Large intestine (tissue), 3 donors: Measurements from ENCODE around the gene HEPACAM. TPM values are rescaled to one million over a fixed set of nuclear protein-coding genes. Genes with fewer than 3 reads are reported as not detected.

Source experiments
- DNase-seq, 2 donors: peaks; one replicate each; pipeline versions ENCODE4 v3.0.0 to v3.0.0-alpha.2; 2013
- H3K27ac ChIP-seq: one replicate; pipeline ENCODE4 v1.5.1; 2013; ENCODE audit warnings: low read length
- H3K27me3 ChIP-seq: 2 replicates; pipeline ENCODE4 v1.6.1; 2013; ENCODE audit warnings: low read length; ENCODE audit not compliant: control insufficient read depth, insufficient read depth
- H3K36me3 ChIP-seq: 2 replicates; pipeline ENCODE4 v1.6.1; 2013; ENCODE audit warnings: low read length; ENCODE audit not compliant: control insufficient read depth, insufficient read depth
- H3K4me1 ChIP-seq: one replicate; pipeline ENCODE4 v1.6.1; 2013; ENCODE audit warnings: low read length; ENCODE audit not compliant: control insufficient read depth, insufficient read depth
- H3K4me3 ChIP-seq: one replicate; pipeline ENCODE4 v1.5.1; 2013; ENCODE audit warnings: low read length
- H3K9me3 ChIP-seq: one replicate; pipeline ENCODE4 v1.6.1; 2013; ENCODE audit warnings: mild to moderate bottlenecking, low read depth, low read length, moderate library complexity; ENCODE audit not compliant: control insufficient read depth
- WGBS: methylation state at CpG from one replicate; pipeline ENCODE4 v1.1.5; 2013; ENCODE audit warnings: low lambda C conversion rate; ENCODE audit not compliant: insufficient coverage; 5-methylcytosine and 5-hydroxymethylcytosine counted together
- polyA plus RNA-seq: library from polyadenylated mRNA; unstranded; fragments of 120-200 nt; gene quantifications from one replicate; pipeline ENCODE4 v1.2.1, GENCODE V29; 2013

Gene HEPACAM
- polyA plus RNA-seq, 1 donor, result 0.04 TPM

- H3K4me1 ChIP-seq, result no peaks in the 10 kb centered on the region
- no peak overlapping the region for H3K27ac ChIP-seq
- no peaks in the 10 kb centered on the region for H3K36me3 ChIP-seq
- H3K27me3 ChIP-seq, result peaks cover 21% of the 10 kb centered on the region
- H3K4me3 ChIP-seq, result no peak overlapping the region
- no peak for DNase-seq
- WGBS, result 92% methylated on average over 4 of the region's 9 CpGs
- no peaks in the 10 kb centered on the region for H3K9me3 ChIP-seq
Observed at GRCh38 chr11:124892750-124893454, 42.9 kb downstream of the HEPACAM start.

GRCh38 chr11:124892146-124892545 lies 43.7 kb downstream of the HEPACAM start:
- no CpG with 5 or more reads among the region's 2 CpGs for WGBS
- DNase-seq, result no peak
- H3K9me3 ChIP-seq, result no peaks in the 10 kb centered on the region
- no peak overlapping the region for H3K4me3 ChIP-seq
- H3K27me3 ChIP-seq, result peaks cover 24% of the 10 kb centered on the region
- H3K36me3 ChIP-seq, result no peaks in the 10 kb centered on the region
- no peak overlapping the region for H3K27ac ChIP-seq
- no peaks in the 10 kb centered on the region for H3K4me1 ChIP-seq

- no peak for DNase-seq
- no peaks in the 10 kb centered on the region for H3K9me3 ChIP-seq
Observed at GRCh38 chr11:124891373-124891861, 44.4 kb downstream of the HEPACAM start.

GRCh38 chr11:124890683-124891372 lies 45.0 kb downstream of the HEPACAM start:
- WGBS, result no CpG with 5 or more reads among the region's 9 CpGs
- H3K27me3 ChIP-seq, result peaks cover 24% of the 10 kb centered on the region
- no peaks in the 10 kb centered on the region for H3K9me3 ChIP-seq
- H3K4me1 ChIP-seq, result no peaks in the 10 kb centered on the region
- H3K36me3 ChIP-seq, result no peaks in the 10 kb centered on the region
- no peak overlapping the region for H3K4me3 ChIP-seq
- DNase-seq, result no peak
- no peak overlapping the region for H3K27ac ChIP-seq

More at GRCh38 chr11:124891373-124891861, 44.4 kb downstream of the HEPACAM start:
- Histone ChIP-seq H3K4me1 (no peaks in the 10 kb centered on the region), H3K27me3 (peaks cover 24% of the 10 kb centered on the region), H3K36me3 (no peaks in the 10 kb centered on the region), H3K4me3 (no peak overlapping the region), H3K27ac (no peak overlapping the region)
- WGBS, result no CpG with 5 or more reads among the region's 12 CpGs

- Histone ChIP-seq H3K27ac (no peak overlapping the region), H3K4me1 (no peaks in the 10 kb centered on the region), H3K4me3 (no peak overlapping the region), H3K27me3 (peaks cover 24% of the 10 kb centered on the region), H3K36me3 (no peaks in the 10 kb centered on the region), H3K9me3 (no peaks in the 10 kb centered on the region)
- DNase-seq, result no peak
- 100% methylated on average over 1 of the region's 2 CpGs for WGBS
Observed at GRCh38 chr11:124890151-124890550, 45.7 kb downstream of the HEPACAM start.

GRCh38 chr11:124889191-124890091 lies 46.4 kb downstream of the HEPACAM start:
- Histone ChIP-seq H3K27me3 (peaks cover 26% of the 10 kb centered on the region), H3K4me3 (no peak overlapping the region), H3K9me3 (no peaks in the 10 kb centered on the region), H3K4me1 (no peaks in the 10 kb centered on the region), H3K27ac (no peak overlapping the region), H3K36me3 (no peaks in the 10 kb centered on the region)
- WGBS, result 100% methylated on average over 1 of the region's 2 CpGs
- DNase-seq, result no peak

- H3K36me3 ChIP-seq, result no peaks in the 10 kb centered on the region
- peaks cover 21% of the 10 kb centered on the region for H3K27me3 ChIP-seq
- H3K27ac ChIP-seq, result no peak overlapping the region
- WGBS, result no CpG with 5 or more reads among the region's 3 CpGs
- no peak overlapping the region for H3K4me3 ChIP-seq
- H3K9me3 ChIP-seq, result no peaks in the 10 kb centered on the region
- H3K4me1 ChIP-seq, result no peaks in the 10 kb centered on the region
- DNase-seq, result no peak
Observed at GRCh38 chr11:124887667-124888013, 48.2 kb downstream of the HEPACAM start.

GRCh38 chr11:124886978-124887666 lies 48.7 kb downstream of the HEPACAM start:
- Histone ChIP-seq H3K27ac (no peak overlapping the region), H3K4me3 (no peak overlapping the region), H3K36me3 (no peaks in the 10 kb centered on the region), H3K27me3 (peaks cover 19% of the 10 kb centered on the region), H3K4me1 (no peaks in the 10 kb centered on the region), H3K9me3 (no peaks in the 10 kb centered on the region)
- no CpG with 5 or more reads among the region's 12 CpGs for WGBS
- no peak for DNase-seq

GRCh38 chr11:124886476-124886875 lies 49.4 kb downstream of the HEPACAM start:
- H3K27ac ChIP-seq, result no peak overlapping the region
- no peak overlapping the region for H3K4me3 ChIP-seq
- no CpG with 5 or more reads among the region's 11 CpGs for WGBS
- no peak for DNase-seq
- no peaks in the 10 kb centered on the region for H3K9me3 ChIP-seq
- peaks cover 18% of the 10 kb centered on the region for H3K27me3 ChIP-seq
- H3K36me3 ChIP-seq, result no peaks in the 10 kb centered on the region
- H3K4me1 ChIP-seq, result no peaks in the 10 kb centered on the region
